ENCODE measurements around the gene NTM.

The NTM gene

DNA sequence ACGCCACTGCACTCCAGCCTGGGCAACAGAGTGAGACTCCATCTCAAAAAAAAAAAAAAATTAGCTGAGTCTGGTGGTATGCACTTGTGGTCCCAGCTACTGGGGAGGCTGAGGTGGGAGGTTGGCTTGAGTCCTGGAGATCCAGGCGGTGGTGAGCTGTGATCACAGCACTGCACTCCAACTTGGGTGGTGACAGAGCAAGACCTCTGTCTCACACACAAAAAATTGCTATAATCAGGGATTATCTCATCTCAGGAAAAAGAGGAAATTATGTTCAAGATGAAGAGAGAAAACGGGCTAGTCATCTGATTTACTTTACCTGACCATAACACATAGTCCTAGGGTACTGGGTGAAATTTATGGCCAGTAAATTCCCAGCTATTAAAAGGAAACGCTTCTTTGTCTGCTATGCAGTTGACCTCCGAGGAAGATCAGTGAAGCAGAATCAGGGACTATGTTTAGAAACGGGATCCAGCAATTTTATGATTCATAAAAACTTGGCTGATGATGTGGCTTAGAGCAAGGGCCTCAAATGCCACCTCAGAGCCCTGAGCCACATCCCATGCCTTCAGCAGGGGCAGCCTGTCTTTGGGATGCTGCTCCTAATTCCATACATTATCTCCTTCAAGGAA, 386.2 kb downstream of the NTM start:
- DNase-seq, result no peak

DNA sequence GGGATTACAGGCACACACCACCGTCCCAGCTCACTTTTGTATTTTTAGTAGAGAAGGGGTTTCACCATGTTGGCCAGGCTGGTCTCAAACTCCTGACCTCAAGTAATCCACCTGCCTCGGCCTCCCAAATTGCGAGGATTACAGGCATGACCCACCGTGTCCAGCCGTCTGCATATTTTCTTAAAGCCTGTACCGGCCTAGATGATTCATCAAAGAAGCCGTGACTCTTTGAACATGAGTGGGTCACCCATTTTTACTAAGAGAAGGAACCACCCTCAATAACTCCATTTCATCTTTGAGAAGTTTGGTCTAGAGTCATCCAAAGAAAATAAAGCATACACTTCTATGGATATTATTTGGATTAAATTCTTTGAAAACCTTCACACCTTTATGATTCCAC, 388.3 kb downstream of the NTM start:
- DNase-seq, result no peak

DNA sequence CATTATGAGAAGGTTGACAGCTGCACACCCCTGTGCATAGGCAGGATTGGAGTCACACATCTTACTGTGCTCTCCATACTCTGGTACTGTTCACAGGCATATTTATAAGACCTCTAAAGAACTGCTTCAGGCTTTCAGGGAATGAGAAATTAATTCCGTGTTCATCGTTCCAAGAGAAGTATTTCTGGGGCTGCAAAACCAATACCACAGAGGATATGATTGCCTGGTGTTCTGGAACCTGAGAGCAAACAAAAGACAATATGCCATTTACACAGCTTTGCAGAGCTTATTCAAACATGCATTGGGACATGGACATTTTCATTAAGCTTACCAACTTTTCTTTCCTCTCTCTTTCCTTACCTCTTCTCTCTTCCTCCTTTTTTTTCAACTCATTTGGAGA, 388.7 kb downstream of the NTM start:
- no peak for DNase-seq

DNA sequence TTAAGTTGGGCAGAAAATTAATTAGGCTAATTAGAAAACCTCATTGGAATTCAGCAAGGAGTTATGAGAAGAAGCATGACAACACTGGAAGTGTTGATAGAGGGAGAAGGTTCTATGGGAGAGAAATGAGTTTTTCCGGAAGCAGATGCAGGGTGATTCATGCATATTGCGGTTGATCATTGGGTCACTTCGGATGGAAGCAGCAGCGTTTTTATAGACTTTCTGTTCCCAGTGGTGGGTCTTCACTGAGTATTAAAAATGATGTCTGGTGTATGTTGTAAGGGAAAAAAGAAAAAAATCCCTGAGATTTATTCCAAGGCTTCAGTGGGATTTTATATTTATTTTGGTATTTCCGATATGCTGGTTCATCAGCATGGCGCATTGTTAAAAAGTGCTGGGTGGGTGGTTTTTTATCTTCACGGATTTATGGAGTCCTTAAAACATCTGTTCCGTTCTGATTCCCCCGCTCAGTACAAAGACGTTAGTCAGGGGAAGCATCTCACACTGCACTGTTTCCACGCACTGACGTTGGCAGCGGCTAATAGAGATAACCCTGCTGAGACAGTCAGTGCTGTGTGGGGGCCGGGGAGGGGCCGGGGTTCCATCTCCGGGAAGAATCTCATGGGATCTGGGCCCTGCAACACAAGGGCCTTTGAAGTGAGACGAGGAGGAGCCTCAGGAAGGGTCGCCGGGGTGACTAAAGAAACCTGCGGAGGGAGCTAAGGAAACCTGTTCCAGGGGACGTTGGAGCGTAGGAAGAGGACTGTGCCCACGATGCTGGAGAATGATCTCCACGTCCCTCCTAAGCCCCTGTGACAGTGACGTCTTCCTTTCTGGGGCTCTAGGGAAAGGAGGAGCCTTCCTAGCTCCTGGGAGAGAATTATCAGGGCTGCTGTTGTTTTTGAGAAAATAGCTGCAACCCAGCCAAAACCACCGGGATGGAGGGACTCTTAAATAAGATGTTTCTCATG, 390.0 kb downstream of the NTM start:
- no peak for DNase-seq

- no peak for DNase-seq
Observed at GRCh38 chr11:131762346-131763110, 392.1 kb downstream of the NTM start.

GRCh38 chr11:131763193-131763890, 392.9 kb downstream of the NTM start:
- no peak for DNase-seq

GRCh38 chr11:131764126-131764525, 393.7 kb downstream of the NTM start:
- no peak for DNase-seq

DNA sequence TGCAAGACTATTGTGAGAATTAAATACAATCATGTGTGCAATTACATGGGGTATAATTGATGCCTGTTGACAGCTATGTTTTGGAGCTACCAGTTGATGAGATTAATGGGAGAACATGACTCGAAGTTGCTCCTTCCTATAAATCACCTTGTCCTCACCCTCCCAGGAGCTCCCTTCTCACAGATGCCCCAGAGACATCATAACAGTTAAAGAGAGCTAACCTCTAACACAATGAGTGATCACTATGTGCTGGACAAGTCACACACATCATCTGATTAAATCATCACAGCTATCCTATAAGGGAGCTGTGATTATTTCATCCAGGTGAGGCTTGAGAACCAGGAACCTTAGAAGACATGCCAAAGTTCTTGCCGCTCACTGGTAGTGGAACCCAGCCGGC, 394.2 kb downstream of the NTM start:
- no peak for DNase-seq

- no peak for DNase-seq
Observed at GRCh38 chr11:131766637-131767036, 396.2 kb downstream of the NTM start.

GRCh38 chr11:131767421-131767820, 397.0 kb downstream of the NTM start:
- no peak for DNase-seq

DNA sequence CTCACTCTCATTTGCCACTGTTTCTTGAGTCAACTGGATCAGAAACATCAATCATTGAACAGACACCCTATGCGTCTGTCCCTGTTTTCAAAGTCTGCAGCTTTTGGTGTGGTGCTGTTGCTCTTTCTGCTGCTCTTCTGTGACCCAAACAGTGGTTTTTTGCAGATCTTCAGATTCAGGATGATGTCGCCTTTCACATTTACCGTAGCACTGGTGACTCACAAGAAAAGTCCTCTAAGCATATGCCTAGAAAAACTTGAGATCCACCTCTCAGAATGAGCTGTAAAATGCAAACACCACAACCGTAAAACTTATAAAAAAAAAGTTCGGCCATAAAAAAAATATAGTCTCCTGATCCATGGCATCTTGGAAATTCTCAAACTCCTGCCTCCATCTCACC, 400.4 kb downstream of the NTM start:
- no peak for DNase-seq

- no peak for DNase-seq
Observed at GRCh38 chr11:131771471-131771870, 401.1 kb downstream of the NTM start.

DNA sequence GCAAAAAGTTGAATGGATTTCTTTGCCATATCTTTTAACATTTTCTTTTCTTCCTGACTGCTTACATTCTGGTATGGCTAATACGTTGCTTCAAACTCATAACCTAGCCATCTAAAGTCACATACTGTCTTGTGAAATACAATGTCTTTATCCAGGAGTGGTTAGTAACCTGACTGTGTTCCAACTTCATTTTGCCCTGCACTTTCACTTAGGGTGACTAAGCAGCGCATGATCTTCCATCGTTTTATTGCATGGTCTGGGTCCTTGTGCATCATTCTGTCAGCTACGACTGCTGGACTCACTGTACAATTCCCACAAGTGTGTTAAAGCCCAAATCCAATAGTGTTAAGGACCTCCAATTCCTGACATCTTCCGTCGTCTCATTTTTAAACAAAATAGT, 403.2 kb downstream of the NTM start:
- DNase-seq, result no peak

GRCh38 chr11:131776211-131776610, 405.8 kb downstream of the NTM start:
- DNase-seq, result no peak

GRCh38 chr11:131785801-131786200, 415.4 kb downstream of the NTM start:
- DNase-seq, result no peak

DNA sequence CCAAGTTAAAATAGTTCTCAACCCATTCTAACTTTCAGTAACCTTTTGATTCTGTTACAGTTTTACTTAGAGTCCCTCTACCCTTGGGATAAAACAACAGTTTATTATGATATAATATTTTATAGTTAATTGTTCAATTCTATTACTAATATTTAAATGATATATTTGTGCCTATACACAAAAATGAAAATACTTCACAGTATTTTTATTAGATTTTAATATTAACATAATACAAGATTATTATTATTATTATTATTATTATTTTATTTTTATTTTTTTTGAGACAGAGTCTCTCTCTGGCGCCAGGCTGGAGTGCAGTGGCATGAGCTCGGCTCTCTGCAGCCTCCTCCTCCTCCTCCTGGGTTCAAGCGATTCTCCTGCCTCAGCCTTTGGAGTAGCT, 416.7 kb downstream of the NTM start:
- no peak for DNase-seq

- no peak for DNase-seq
Observed at GRCh38 chr11:131790586-131790985, 420.2 kb downstream of the NTM start.

DNA sequence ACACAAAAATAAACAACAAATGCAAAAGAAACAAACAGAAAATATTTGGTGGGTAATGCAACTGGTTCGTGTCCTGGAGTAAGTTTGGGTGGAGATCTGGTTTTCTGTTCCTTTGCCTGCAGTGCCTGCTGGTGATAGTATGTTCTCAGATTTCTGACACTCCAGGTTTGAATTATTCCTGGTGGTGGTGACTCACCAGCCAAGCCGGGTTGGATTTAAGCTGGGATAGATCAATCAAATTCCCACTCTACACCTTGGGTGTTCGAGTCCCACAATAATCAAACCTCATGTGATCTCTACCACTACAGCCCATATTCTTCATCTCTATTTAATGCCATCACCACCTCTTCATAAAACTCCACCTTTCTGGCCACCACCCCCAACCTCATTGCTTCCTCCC, 421.8 kb downstream of the NTM start:
- DNase-seq, result no peak

- DNase-seq, result no peak
Observed at GRCh38 chr11:131796089-131796488, 425.7 kb downstream of the NTM start.

- no peak for DNase-seq
Observed at GRCh38 chr11:131796541-131796940, 426.1 kb downstream of the NTM start.

- no peak for DNase-seq
Observed at GRCh38 chr11:131800452-131800851, 430.0 kb downstream of the NTM start.

- no peak for DNase-seq
Observed at GRCh38 chr11:131802440-131803115, 432.2 kb downstream of the NTM start.
